HG02623 (cell line): ENCODE results near the gene BSG.
A peak's percentile ranks its signal among the peaks of the same experiment; 100 is the strongest.

Experiments used
- ATAC-seq: cut with Tn5 transposase; IDR thresholded peaks from one replicate; pipeline ENCODE4 v1.9.1; 2021; ENCODE audit warnings: moderate library complexity; ENCODE audit not compliant: unreplicated experiment

Gene BSG

DNA sequence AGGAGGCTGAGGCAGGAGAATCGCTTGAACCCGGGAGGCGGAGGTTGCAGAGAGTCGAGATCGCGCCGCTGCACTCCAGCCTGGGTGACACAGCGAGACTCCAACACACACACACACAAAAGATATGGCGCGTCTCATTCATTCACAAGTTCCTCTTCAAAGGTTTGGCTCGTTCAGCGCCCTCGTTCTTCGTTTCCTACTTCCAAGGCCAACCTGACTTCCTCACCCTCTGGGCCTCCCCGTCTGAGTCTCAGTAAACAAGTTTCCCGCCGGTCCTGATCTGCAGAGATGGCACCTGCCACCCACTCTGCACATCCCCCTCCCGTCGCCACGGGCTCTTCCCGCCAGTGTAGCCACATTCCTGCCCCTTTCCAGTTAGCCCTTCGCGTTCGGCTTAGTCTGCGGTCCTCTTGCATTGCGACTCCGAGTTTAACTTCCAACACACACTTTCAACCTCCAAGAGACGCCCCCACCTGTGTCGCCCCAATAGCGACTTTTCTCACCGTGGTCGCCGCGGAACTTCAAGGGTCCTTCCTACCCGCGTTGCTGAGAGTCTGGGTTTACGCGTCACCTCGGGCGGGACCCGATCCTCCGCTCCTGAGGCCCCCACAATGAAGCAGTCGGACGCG is 1.3 kb upstream of the BSG start:
- no peak for ATAC-seq

- no peak for ATAC-seq
These were observed 826 bp upstream of the BSG start for GRCh38 chr19:571566-571974.

- ATAC-seq = peak; percentile 2
These were observed 535 bp downstream of the BSG start for GRCh38 chr19:572743-573518.

- ATAC-seq = no peak
These were observed 1.1 kb downstream of the BSG start for GRCh38 chr19:573519-573825.

DNA sequence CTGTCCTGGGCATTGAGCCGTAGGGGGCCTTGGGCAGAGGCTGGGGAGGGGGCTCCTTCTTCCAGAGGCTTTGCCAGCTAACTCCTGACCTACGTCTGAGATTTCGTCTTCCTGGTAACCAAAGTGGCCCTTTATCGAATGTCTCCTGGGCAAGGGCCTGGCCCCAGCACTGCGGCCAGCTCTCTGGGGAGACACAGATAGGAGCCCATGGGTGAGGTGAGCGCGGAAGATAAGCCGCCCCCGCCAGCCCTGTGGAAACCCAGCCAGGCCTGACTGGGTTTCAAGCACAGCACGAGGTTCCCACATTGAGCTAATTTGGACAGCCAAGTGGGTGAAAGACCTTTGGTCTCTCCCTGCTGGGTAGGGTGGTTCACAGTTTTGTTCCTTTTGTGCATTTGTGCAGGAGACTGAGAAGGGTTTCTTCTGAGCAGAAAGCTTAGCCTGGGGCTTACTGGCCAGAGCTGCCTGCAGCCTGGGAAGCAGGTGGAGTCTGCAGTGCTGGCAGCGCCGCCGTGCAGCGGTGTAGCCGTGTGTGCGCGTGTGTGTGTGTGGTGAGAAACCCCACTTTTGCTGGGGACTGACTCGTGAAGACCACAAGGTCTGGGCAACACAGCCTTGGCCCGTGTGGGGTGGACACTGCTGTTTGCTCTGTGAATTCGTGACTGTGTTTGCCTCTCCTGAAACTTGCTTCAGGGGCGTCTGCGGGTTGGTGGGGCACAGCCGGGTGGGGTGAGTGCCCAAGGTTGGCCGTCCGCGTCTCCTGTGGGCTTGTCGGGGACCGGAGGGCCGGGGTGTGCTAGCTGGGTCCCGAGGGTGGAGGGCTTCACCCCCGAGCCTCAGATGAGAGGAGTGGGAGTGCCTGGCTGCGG is 2.5 kb downstream of the BSG start:
- no peak for ATAC-seq

DNA sequence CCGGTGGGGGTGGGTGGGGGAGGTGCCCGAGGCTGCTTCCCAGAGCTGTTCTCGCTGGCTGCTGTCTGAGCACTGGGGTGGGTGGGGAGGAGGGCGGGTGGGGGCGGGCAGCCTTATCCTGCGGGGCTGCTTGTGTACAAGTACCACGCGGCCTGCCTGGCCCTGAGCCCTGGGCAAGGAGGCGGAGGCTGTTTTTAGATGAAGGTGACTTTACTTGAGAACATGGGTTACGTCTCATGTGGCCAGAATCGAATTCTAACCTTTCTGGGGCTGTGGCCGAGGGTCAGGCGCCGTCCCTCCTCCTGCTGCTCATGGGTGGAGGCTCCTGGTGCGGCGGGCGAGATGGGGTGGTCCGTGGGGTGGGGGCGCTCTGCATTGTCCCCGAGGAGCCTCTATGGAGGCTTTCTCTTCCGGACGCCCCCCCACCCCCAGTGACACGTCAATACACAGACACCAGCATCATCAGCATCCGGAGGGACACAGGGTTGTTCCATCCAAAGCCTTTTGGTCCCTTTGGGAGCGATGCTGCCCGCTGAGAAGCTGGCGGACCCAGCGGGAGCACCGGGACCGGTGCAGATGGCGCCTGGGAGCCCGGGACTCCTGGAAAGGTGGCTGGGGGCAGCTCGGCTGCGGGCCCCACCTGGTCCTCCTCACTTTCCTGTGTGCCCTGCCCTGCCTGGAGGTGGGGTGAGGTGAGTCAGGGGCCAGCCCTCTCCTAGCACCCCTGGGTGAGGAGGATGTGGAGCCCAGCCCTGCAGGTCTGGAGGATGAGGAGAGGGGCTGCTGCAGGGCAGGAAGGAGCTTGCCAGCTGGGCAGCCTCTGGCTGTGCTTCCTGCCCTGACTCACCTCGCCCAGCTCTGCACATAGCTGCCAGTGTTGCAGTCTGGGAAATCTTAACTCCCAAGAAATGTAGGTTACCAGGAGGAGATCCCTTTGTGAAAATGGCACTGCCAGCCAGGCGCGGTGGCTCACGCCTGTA is 3.4 kb downstream of the BSG start:
- ATAC-seq = no peak

GRCh38 chr19:576768-577438 is 4.5 kb downstream of the BSG start:
- no peak for ATAC-seq

- ATAC-seq = no peak
These were observed 5.3 kb downstream of the BSG start for GRCh38 chr19:577439-578392.

DNA sequence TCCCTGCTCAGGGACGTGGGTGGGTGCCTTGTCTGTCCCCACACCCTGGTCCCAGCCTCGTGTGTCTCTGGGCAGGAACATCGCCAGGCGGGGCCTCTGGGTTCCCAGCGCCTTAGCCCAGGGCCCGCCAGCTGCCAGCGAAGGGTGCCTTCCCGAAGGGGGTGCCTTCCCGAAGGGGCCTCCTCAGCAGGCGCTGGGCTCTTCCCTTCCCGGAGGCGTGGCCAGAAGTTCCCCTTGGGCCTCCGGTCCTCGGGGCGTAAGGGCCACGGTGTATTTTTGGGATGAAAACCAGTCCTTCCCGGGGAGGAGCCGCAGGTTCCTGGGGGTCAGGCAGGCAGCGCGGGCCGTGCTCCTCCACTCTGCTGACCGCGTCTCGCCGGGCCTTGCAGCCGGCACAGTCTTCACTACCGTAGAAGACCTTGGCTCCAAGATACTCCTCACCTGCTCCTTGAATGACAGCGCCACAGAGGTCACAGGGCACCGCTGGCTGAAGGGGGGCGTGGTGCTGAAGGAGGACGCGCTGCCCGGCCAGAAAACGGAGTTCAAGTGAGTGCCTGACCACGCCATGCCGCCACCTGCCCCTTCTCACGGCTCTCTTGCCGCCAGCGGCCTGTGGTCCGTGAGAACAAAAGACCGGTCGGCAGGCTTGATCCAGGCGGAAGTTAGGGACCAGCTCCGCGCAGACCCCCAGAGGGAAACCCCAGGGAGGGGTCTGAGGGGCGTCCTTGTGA is 6.9 kb downstream of the BSG start:
- ATAC-seq = no peak

GRCh38 chr19:579842-580155 is 7.4 kb downstream of the BSG start:
- no peak for ATAC-seq

GRCh38 chr19:580274-580835 is 8.0 kb downstream of the BSG start:
- ATAC-seq = no peak

GRCh38 chr19:581399-582111 is 9.2 kb downstream of the BSG start:
- ATAC-seq = no peak

DNA sequence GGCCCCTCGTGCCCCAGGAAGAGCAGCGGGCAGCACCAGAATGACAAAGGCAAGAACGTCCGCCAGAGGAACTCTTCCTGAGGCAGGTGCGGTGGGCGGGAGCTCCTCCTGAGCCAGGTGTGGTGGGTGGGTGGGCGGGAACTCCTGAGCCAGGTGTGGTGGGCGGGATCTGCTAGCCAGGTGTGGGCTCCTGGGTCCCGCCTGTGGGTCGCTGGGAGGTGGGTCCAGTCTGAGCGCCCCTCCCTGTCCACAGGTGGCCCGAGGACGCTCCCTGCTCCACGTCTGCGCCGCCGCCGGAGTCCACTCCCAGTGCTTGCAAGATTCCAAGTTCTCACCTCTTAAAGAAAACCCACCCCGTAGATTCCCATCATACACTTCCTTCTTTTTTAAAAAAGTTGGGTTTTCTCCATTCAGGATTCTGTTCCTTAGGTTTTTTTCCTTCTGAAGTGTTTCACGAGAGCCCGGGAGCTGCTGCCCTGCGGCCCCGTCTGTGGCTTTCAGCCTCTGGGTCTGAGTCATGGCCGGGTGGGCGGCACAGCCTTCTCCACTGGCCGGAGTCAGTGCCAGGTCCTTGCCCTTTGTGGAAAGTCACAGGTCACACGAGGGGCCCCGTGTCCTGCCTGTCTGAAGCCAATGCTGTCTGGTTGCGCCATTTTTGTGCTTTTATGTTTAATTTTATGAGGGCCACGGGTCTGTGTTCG is 10.3 kb downstream of the BSG start:
- ATAC-seq = no peak

DNA sequence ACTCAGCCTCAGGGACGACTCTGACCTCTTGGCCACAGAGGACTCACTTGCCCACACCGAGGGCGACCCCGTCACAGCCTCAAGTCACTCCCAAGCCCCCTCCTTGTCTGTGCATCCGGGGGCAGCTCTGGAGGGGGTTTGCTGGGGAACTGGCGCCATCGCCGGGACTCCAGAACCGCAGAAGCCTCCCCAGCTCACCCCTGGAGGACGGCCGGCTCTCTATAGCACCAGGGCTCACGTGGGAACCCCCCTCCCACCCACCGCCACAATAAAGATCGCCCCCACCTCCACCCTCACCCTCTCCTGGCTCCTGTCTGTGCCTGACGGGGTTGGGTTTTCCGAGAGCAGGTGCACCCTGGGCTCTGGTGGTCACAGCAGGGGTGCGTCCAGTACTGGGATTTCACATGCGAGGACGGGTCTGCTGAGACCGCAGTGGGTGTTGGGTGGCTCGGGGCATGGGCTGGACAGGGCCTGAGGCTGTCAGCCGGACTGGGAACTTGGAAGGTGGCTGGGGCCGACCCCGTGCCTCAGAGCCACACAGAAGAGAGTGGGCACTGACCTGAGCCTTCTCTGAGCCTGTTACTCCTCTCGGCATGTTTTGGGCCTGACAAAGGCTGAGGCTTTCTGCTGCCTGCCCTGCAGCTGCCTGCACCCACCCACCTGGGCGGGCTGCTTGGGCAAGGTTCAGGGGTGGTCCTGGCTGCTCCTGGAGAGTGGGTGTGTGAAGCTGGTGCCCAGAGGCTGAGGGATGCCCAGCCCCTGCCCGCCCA is 11.0 kb downstream of the BSG start:
- ATAC-seq = no peak

- ATAC-seq = no peak
These were observed 11.5 kb downstream of the BSG start for GRCh38 chr19:583968-584239.

GRCh38 chr19:584240-585001 is 12.0 kb downstream of the BSG start:
- no peak for ATAC-seq
